KMS-11 (cell line): ENCODE measurements around the gene TEF.

Source experiments
- H2AFZ ChIP-seq: fragments of 200-600 bp; sonication (generic); 2 replicates; pipeline ENCODE4 v1.6.1; 2016; ENCODE audit warnings: antibody characterized with exemption, mixed run types, low read depth
- H3K27ac ChIP-seq: fragments of 200-600 bp; sonication (generic); 2 replicates; pipeline ENCODE4 v1.6.1; 2016; ENCODE audit warnings: mild to moderate bottlenecking, mixed run types
- H3K27me3 ChIP-seq: fragments of 200-600 bp; sonication (generic); 2 replicates; pipeline ENCODE4 v1.6.1; 2017; ENCODE audit warnings: mild to moderate bottlenecking, low read depth, mixed run types, moderate library complexity; ENCODE audit not compliant: insufficient read depth
- H3K36me3 ChIP-seq: fragments of 200-600 bp; sonication (generic); 2 replicates; pipeline ENCODE4 v1.6.1; 2017; ENCODE audit warnings: mild to moderate bottlenecking, mixed run types; ENCODE audit not compliant: insufficient read depth
- H3K4me1 ChIP-seq: fragments of 200-600 bp; sonication (generic); 2 replicates; pipeline ENCODE4 v1.6.1; 2016; ENCODE audit warnings: mild to moderate bottlenecking, low read depth, mixed run types; ENCODE audit not compliant: poor library complexity, severe bottlenecking
- H3K4me2 ChIP-seq: fragments of 200-600 bp; sonication (generic); 2 replicates; pipeline ENCODE4 v1.7.0; 2016; ENCODE audit warnings: mild to moderate bottlenecking, mixed run types
- H3K4me3 ChIP-seq: fragments of 200-600 bp; sonication (generic); IDR thresholded peaks from 2 replicates; pipeline ENCODE4 v1.6.1; 2017; ENCODE audit warnings: low read depth, low read length, mixed read lengths; ENCODE audit not compliant: insufficient read depth
- H3K79me2 ChIP-seq: fragments of 200-600 bp; sonication (generic); 2 replicates; pipeline ENCODE4 v1.6.1; 2016; ENCODE audit warnings: low read depth, mixed run types; ENCODE audit not compliant: insufficient read depth
- H3K9ac ChIP-seq: fragments of 200-600 bp; sonication (generic); 2 replicates; pipeline ENCODE4 v1.6.1; 2016; ENCODE audit warnings: mild to moderate bottlenecking, mixed run types
- H4K20me1 ChIP-seq: fragments of 200-600 bp; sonication (generic); 2 replicates; pipeline ENCODE4 v1.6.1; 2016; ENCODE audit warnings: mild to moderate bottlenecking, mixed run types; ENCODE audit not compliant: insufficient read depth
- TF ChIP-seq, protein P1 (sequence below): fragments of 200-600 bp; sonication (generic); conservative IDR thresholded peaks from 2 replicates; pipeline ENCODE4 v1.6.1; 2017; ENCODE audit warnings: low read depth, mild to moderate bottlenecking, antibody characterized with exemption, low read length, moderate library complexity, mixed read lengths

The TEF gene

DNA sequence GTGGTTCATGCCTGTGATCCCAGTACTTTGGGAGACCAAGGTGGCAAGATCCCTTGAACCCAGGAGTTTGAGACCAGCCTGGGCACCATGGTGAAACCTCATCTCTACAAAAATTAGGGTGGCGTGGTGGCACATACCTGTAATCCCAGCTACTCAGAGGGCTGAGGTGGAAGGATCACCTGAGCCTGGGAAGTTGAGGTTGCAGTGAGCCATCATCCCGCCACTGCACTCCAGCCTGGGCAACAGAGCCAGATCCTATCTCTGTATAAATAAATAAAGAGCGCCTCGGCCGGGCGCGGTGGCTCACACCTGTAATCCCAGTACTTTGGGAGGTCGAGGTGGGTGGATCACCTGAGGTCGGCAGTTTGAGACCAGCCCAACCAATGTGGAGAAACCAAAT is 37.0 kb downstream of the TEF start:
- Histone ChIP-seq H2AFZ (no peak overlapping the region), H3K79me2 (peaks cover 20% of the 10 kb centered on the region), H3K27me3 (no peaks in the 10 kb centered on the region), H3K4me3 (no peak overlapping the region), H3K4me1 (peaks cover 12% of the 10 kb centered on the region), H3K36me3 (no peaks in the 10 kb centered on the region), H3K4me2 (no peak overlapping the region), H4K20me1 (no peaks in the 10 kb centered on the region), H3K9ac (no peak overlapping the region), H3K27ac (no peak overlapping the region)
- TF ChIP-seq, protein P1, sequence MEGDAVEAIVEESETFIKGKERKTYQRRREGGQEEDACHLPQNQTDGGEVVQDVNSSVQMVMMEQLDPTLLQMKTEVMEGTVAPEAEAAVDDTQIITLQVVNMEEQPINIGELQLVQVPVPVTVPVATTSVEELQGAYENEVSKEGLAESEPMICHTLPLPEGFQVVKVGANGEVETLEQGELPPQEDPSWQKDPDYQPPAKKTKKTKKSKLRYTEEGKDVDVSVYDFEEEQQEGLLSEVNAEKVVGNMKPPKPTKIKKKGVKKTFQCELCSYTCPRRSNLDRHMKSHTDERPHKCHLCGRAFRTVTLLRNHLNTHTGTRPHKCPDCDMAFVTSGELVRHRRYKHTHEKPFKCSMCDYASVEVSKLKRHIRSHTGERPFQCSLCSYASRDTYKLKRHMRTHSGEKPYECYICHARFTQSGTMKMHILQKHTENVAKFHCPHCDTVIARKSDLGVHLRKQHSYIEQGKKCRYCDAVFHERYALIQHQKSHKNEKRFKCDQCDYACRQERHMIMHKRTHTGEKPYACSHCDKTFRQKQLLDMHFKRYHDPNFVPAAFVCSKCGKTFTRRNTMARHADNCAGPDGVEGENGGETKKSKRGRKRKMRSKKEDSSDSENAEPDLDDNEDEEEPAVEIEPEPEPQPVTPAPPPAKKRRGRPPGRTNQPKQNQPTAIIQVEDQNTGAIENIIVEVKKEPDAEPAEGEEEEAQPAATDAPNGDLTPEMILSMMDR: no peak

DNA sequence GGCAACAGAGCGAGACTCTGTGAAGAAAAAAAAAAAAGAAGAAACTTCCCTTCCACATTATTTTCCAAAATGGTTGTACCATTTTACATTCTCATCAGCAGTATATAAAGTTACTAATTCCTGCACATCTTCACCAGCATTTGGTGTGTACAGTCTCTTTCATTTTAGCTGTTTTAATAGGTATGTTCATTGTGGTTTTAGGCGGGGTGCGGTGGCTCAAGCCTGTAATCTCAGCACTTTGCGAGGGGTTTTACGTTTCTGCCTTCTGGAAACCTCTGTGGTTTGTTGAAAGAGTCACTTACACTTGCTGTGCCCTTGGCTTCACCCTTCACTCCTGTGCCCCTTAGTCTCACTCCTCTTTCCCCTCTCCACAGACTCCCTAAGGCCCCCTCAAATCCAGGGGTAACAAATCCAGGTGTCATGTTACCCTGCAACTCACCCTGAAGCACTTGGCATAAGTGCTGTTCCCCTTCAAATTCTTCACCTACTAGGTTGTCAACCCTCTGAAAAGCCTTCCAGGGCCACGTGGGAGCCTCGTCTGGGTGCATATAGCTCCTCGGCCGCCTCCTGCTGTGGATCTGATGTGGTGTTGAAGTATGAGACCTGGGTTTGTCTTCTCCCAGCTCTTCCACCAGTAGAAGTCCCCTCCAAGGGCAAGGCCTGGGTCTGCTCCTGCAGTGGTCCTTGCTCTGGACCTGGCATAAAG is 44.1 kb downstream of the TEF start:
- TF ChIP-seq, protein P1: no peak
- Histone ChIP-seq H3K4me1 (peaks cover 40% of the 10 kb centered on the region), H3K79me2 (0 out of 2 replicates have a peak, but pooled peaks cover 4% of the 10 kb centered on the region), H3K4me3 (no peak overlapping the region), H4K20me1 (no peaks in the 10 kb centered on the region), H3K27ac (peak overlapping the region; percentile 79), H3K4me2 (peak overlapping the region; percentile 18), H3K27me3 (no peaks in the 10 kb centered on the region), H2AFZ (peak overlapping the region; percentile 32), H3K36me3 (no peaks in the 10 kb centered on the region), H3K9ac (peak overlapping the region; percentile 43; the same call in 1 of the 2 replicates)

DNA sequence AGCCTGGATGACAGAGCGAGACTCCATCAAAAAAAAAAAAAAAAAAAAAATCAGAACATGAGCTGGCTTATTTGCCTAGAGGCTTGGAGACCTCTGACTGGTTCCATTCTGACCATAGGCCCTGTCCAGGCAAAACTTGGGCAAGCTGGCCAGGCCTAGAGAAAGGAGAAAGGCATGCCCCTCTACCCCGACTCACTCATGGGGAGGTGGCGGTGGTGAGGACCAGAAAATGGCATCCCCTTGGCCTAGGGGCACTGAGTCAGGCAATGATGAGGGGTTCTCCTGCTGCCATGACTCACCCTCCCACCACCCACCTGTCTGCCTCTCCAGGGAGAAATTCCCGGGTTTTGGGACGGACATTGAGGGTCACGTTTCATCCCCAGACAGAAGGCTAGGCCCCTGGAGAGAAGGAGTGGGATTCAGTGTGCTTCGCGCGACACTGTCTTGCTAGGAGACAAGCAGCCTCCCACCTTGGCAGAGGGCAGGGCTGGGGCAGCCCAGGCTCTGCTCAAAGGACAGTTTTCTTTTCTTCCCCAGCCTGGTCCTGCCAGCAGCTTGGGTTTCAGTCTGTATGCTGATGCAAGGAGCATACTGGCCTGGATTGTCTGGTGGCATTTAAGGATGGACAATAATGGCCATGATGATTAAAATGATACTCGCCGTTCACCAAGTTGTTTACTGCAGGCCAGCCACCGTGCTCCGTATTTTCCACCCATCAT is 47.6 kb downstream of the TEF start:
- Histone ChIP-seq H4K20me1 (no peaks in the 10 kb centered on the region), H3K4me1 (peaks cover 36% of the 10 kb centered on the region), H3K9ac (no peak overlapping the region), H2AFZ (no peak overlapping the region), H3K4me2 (no peak overlapping the region), H3K27ac (no peak overlapping the region), H3K27me3 (no peaks in the 10 kb centered on the region), H3K79me2 (0 out of 2 replicates have a peak, but pooled peaks cover 4% of the 10 kb centered on the region), H3K36me3 (no peaks in the 10 kb centered on the region), H3K4me3 (no peak overlapping the region)
- TF ChIP-seq, protein P1: no peak

DNA sequence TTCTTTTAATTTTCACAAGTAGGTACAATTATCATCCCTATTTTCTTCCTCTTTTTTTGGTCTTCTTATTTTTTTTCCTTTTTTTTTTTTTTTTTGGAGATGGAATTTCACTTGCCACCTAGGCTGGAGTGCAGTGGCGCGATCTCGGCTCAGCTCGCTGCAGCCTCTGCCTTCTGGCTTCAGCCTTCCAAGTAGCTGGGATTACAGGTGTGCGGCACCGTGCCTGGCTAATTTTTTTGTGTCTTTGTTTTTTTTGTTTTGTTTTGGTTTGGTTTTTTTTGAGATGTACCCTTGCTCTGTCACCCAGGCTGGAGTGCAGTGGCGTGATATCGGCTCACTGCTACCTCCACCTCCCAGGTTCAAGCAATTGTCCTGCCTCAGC is 48.2 kb downstream of the TEF start:
- H3K4me1 ChIP-seq: peaks cover 31% of the 10 kb centered on the region
- peaks cover 4% of the 10 kb centered on the region; the same call in 1 of the 2 replicates for H3K79me2 ChIP-seq
- TF ChIP-seq, protein P1: no peak
- no peaks in the 10 kb centered on the region for H3K36me3 ChIP-seq
- no peak overlapping the region for H3K9ac ChIP-seq
- no peak overlapping the region for H2AFZ ChIP-seq
- H4K20me1 ChIP-seq: no peaks in the 10 kb centered on the region
- no peak overlapping the region for H3K4me2 ChIP-seq
- no peak overlapping the region for H3K27ac ChIP-seq
- no peak overlapping the region for H3K4me3 ChIP-seq
- H3K27me3 ChIP-seq: no peaks in the 10 kb centered on the region
